Measurements from ENCODE around the gene PHLPP1.

Gene PHLPP1

DNA sequence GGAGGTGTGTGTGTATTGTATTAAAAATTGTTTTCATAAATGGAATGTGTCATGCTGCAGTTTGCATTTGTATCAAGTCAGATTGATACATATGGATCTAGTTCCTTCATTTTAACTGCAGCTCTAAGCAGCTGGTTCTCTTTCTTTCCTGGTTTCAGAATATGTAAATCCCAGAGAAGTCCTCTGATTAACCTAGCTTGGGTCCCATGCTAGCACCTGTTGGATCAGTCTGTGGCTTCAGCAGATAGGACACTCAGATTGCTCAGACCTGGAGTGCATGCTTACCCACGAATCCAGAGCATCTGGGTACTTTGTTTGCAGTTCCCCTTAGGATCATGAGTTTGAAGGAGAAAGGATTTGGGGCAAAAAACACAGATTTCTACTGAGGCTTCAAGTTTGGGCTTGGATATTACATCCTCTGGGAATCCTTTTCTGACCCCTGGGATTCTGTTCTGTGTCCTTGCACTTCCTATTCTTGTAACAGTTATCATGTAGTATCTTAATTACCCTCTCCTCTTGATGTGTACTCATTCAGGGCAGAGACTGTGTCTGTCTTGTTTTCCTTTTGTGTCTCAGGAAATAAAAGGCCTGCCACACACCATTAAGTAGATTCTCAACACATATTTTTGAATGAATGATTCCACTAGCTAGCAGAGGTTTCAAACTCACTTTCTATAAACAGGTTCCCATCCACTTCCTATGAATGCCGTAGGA, 142.1 kb downstream of the PHLPP1 start:
- no peak for DNase-seq
- no peaks in the 10 kb centered on the region for H3K27me3 Mint-ChIP-seq (ENCODE audit: low read depth, poor library complexity)
- H3K4me1 Mint-ChIP-seq: peaks cover 13% of the 10 kb centered on the region
- TF ChIP-seq, protein P1, sequence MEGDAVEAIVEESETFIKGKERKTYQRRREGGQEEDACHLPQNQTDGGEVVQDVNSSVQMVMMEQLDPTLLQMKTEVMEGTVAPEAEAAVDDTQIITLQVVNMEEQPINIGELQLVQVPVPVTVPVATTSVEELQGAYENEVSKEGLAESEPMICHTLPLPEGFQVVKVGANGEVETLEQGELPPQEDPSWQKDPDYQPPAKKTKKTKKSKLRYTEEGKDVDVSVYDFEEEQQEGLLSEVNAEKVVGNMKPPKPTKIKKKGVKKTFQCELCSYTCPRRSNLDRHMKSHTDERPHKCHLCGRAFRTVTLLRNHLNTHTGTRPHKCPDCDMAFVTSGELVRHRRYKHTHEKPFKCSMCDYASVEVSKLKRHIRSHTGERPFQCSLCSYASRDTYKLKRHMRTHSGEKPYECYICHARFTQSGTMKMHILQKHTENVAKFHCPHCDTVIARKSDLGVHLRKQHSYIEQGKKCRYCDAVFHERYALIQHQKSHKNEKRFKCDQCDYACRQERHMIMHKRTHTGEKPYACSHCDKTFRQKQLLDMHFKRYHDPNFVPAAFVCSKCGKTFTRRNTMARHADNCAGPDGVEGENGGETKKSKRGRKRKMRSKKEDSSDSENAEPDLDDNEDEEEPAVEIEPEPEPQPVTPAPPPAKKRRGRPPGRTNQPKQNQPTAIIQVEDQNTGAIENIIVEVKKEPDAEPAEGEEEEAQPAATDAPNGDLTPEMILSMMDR (IDR thresholded peaks at IDR 0.05): no peak
- H3K27ac Mint-ChIP-seq: peak overlapping the region; percentile 82
- H3K9me3 Mint-ChIP-seq: no peaks in the 10 kb centered on the region
- H3K4me3 Mint-ChIP-seq: no peak overlapping the region
- H3K36me3 Mint-ChIP-seq (ENCODE audit: low read depth): peaks cover 17% of the 10 kb centered on the region

DNA sequence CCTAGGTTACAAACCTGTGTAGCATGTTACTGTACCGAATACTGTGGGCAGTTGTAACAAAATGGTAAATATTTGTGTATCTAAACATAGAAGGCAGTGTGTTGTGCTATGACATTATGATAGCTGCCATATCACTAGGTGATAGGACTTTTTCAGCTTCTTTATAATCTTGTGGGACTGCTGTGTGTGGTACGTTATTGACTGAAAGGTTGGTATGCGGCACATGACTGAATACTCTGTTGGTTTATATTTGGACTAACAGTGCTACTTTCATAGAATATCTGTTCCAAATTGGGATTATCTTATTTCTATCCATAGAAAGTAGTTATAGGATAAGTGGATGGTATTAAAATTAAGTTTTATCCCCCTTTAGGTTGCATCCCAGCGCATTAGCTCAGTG, 144.7 kb downstream of the PHLPP1 start:
- TF ChIP-seq, protein P1 (IDR thresholded peaks at IDR 0.05): no peak
- Mint-ChIP-seq H3K9me3 (no peaks in the 10 kb centered on the region), H3K4me1 (peaks cover 13% of the 10 kb centered on the region), H3K4me3 (no peak overlapping the region), H3K27me3 (ENCODE audit: low read depth, poor library complexity) (no peaks in the 10 kb centered on the region), H3K27ac (peak overlapping the region; percentile 19), H3K36me3 (ENCODE audit: low read depth) (peaks cover 22% of the 10 kb centered on the region)
- no peak for DNase-seq

DNA sequence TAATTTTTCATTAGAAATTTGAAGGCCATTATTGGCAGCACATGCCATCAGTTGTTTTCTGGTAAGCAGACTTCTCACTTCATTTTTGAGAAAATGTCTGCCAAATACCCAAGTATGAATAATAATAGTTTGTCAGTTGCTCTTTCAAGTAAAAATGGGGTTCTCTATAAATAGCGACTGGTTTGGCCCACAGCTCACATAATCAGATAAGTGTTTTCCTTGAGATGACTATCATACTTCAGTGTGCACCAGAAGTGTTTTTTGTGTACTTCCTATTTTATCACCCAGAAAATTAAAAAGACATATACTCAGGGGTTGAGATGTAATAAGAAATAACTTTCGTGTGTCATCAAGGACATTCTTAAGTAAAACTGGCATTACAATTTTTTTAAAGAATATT, 147.1 kb downstream of the PHLPP1 start:
- TF ChIP-seq, protein P1 (IDR thresholded peaks at IDR 0.05): no peak
- no peak for DNase-seq
- H3K4me3 Mint-ChIP-seq: no peak overlapping the region
- H3K9me3 Mint-ChIP-seq: no peaks in the 10 kb centered on the region
- H3K36me3 Mint-ChIP-seq (ENCODE audit: low read depth): peaks cover 36% of the 10 kb centered on the region
- H3K27ac Mint-ChIP-seq: no peak overlapping the region
- H3K27me3 Mint-ChIP-seq (ENCODE audit: low read depth, poor library complexity): no peaks in the 10 kb centered on the region
- peaks cover 8% of the 10 kb centered on the region for H3K4me1 Mint-ChIP-seq

DNA sequence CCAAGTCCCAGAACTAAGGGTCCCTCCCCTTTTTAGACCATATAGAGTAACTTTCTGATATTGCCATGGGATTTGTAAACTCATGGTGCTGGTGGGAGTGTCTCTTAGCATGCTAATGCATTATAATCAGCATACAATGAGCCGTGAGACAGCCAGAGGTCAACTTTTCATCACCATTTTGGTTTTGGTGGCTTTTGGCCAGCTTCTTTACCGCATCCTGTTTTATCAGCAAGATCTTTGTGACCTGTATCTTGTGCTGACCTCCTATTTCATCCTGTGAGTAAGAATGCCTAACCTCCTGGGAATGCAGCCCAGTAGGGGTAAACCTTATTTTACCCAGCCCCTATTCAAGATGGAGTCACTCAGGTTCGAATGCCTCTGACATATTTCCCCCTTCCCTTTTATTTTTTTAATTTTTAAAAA, 148.2 kb downstream of the PHLPP1 start:
- Mint-ChIP-seq H3K4me3 (no peak overlapping the region), H3K4me1 (no peaks in the 10 kb centered on the region), H3K27ac (no peak overlapping the region), H3K9me3 (no peaks in the 10 kb centered on the region), H3K36me3 (ENCODE audit: low read depth) (peaks cover 39% of the 10 kb centered on the region), H3K27me3 (ENCODE audit: low read depth, poor library complexity) (no peaks in the 10 kb centered on the region)
- TF ChIP-seq, protein P1 (IDR thresholded peaks at IDR 0.05): no peak
- DNase-seq: no peak

DNA sequence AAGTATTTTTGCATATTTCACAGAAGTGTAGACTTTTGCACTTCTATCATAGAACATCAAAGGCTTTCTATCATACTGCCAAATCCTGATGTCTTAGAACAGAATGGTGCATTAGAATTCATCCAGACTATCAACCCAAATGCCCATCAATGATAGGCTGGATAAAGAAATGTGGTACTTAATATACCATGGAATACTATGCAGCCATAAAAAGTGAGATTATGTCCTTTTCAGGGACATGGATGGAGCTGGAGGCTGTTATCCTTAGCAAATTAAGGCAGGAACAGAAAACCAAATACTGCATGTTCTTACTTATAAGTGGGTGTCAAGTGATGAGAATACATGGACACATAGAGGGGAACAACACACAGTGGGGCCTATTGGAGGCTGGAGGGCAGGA, 150.2 kb downstream of the PHLPP1 start:
- no peak overlapping the region for H3K4me3 Mint-ChIP-seq
- TF ChIP-seq, protein P1 (IDR thresholded peaks at IDR 0.05): no peak
- H3K27ac Mint-ChIP-seq: no peak overlapping the region
- H3K36me3 Mint-ChIP-seq (ENCODE audit: low read depth): peaks cover 39% of the 10 kb centered on the region
- no peaks in the 10 kb centered on the region for H3K27me3 Mint-ChIP-seq (ENCODE audit: low read depth, poor library complexity)
- H3K9me3 Mint-ChIP-seq: no peaks in the 10 kb centered on the region
- H3K4me1 Mint-ChIP-seq: peaks cover 7% of the 10 kb centered on the region
- DNase-seq: no peak

DNA sequence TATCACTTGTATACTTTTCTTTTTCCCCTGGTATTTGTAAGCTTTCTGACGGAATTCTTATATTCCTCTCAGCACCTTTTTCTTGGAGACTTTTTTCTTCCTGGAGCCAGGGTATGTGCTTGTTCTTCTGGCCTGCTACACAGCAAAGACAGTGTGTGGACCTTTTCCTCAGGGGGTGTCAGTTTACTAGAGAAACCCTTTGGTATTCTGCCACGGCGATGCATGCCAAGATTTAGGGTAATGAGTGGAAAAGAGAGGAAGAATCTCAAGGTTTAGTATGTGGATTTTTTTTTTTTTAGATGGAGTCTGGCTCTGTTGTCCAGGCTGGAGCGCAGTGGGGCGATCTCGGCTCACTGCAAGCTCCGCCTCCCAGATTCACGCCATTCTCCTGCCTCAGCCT, 152.2 kb downstream of the PHLPP1 start:
- no peak for DNase-seq
- Mint-ChIP-seq H3K27me3 (ENCODE audit: low read depth, poor library complexity) (no peaks in the 10 kb centered on the region), H3K27ac (peak overlapping the region; percentile 39), H3K9me3 (no peaks in the 10 kb centered on the region), H3K36me3 (ENCODE audit: low read depth) (peaks cover 42% of the 10 kb centered on the region), H3K4me1 (peaks cover 12% of the 10 kb centered on the region), H3K4me3 (no peak overlapping the region)
- TF ChIP-seq, protein P1 (IDR thresholded peaks at IDR 0.05): no peak

Measured in nephron progenitor cell (in vitro differentiated cells).